ENCODE results near the gene ZFPM1.

Gene ZFPM1

DNA sequence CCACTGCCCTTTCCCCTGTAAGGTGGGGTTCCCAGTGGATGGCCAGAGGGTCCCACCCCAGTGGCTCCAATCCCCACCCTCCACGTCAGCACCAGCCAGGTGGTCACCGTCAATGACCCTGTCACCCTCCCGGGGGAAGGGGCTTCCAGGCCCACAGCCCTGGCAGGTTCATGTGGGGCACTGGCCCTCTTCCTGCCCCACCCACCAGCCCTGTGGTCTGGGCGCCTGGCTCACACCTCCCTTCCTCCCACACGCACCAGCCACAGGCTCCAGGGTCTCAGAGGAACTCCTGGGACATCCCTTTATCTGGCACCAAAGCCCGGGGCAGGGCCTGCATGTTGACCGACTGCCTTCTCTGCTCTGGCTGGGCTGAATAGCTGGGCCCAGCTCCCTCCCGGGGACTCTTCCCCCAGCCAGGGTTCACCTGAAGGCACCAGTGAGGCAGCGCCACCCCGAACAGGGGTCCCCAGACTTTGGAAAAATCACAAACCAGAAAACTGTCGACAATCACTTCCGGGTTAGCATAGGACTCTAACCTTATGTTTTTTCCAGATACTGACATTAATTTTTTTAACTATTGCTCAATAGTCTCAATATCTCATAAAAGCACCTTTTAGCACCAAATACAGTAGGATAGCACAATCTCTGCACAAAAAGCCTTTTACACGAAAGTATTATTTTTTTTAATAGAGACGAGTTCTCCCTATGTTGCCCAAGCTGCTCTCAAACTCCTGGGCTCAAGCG is 95.2 kb downstream of the ZFPM1 start:
- Histone ChIP-seq H3K9me3 (ENCODE audit: control insufficient read depth, insufficient read depth, low read length) (peaks cover 3% of the 10 kb centered on the region), H3K4me1 (ENCODE audit: control insufficient read depth, insufficient read depth, low read length) (no peaks in the 10 kb centered on the region), H3K27me3 (ENCODE audit: control insufficient read depth, insufficient read depth, low read length) (peaks cover 27% of the 10 kb centered on the region), H3K36me3 (ENCODE audit: control insufficient read depth, insufficient read depth, low read length) (no peaks in the 10 kb centered on the region), H3K4me3 (ENCODE audit: low read depth, low read length) (no peak overlapping the region), H3K9ac (ENCODE audit: low read depth, low read length) (no peak overlapping the region)

GRCh38 chr16:88548985-88549384 is 95.9 kb downstream of the ZFPM1 start:
- H3K9ac ChIP-seq (ENCODE audit: low read depth, low read length): no peak overlapping the region
- no peaks in the 10 kb centered on the region for H3K36me3 ChIP-seq (ENCODE audit: control insufficient read depth, insufficient read depth, low read length)
- no peak overlapping the region for H3K4me3 ChIP-seq (ENCODE audit: low read depth, low read length)
- H3K9me3 ChIP-seq (ENCODE audit: control insufficient read depth, insufficient read depth, low read length): no peaks in the 10 kb centered on the region
- H3K27me3 ChIP-seq (ENCODE audit: control insufficient read depth, insufficient read depth, low read length): peaks cover 27% of the 10 kb centered on the region
- H3K4me1 ChIP-seq (ENCODE audit: control insufficient read depth, insufficient read depth, low read length): no peaks in the 10 kb centered on the region

DNA sequence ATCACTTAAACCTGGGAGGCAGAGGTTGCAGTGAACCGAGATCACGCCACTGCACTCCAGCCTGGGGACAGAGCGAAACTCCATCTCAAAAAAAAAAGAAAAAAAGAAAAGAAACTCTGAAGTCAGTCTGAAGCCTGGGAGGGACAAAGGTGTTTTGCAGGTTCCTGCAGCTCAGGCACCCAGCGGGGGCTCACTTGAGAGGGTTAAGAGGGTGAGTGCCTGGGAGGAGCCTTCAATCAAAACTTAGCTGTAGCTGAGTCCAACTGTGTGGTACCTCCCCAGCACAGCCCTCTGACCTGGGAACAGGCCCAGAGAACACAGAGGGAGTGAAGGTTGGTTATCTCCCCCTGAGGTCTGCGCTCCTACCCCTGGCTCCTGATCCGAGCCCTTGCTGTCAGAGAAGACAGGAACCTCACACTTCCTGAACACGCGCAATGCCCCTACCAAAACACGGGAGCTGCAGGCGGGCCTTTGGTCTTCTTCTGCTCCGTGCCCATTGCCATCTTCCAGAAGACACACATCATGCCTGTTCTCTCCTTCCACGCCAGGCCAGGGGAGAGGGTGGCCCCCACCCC is 96.7 kb downstream of the ZFPM1 start:
- Histone ChIP-seq H3K36me3 (ENCODE audit: control insufficient read depth, insufficient read depth, low read length) (no peaks in the 10 kb centered on the region), H3K9ac (ENCODE audit: low read depth, low read length) (no peak overlapping the region), H3K9me3 (ENCODE audit: control insufficient read depth, insufficient read depth, low read length) (no peaks in the 10 kb centered on the region), H3K27me3 (ENCODE audit: control insufficient read depth, insufficient read depth, low read length) (peaks cover 27% of the 10 kb centered on the region), H3K4me3 (ENCODE audit: low read depth, low read length) (no peak overlapping the region), H3K4me1 (ENCODE audit: control insufficient read depth, insufficient read depth, low read length) (no peaks in the 10 kb centered on the region)

DNA sequence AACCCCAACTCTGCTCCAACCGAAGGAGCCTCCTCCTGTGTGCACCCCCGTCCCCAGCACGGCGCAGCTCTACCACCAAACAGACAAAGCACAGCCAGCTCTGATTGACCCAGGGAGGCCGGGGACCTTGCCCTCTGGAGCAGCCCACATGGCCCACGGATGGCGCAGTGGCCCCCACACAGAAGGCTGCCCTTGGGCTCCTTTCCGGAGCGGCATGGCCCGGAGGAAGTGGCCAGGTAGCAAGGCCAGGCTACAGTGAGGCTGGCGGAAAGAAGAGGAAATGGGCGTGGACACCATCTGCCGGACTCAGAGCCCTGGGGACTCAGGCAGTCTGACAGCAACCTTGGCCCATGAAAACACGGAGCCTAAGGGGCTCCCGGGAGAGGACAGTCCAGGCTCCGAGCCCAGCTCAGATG is 97.2 kb downstream of the ZFPM1 start:
- H3K27me3 ChIP-seq (ENCODE audit: control insufficient read depth, insufficient read depth, low read length): peaks cover 27% of the 10 kb centered on the region
- H3K4me3 ChIP-seq (ENCODE audit: low read depth, low read length): no peak overlapping the region
- no peaks in the 10 kb centered on the region for H3K9me3 ChIP-seq (ENCODE audit: control insufficient read depth, insufficient read depth, low read length)
- no peaks in the 10 kb centered on the region for H3K36me3 ChIP-seq (ENCODE audit: control insufficient read depth, insufficient read depth, low read length)
- H3K9ac ChIP-seq (ENCODE audit: low read depth, low read length): no peak overlapping the region
- H3K4me1 ChIP-seq (ENCODE audit: control insufficient read depth, insufficient read depth, low read length): no peaks in the 10 kb centered on the region

DNA sequence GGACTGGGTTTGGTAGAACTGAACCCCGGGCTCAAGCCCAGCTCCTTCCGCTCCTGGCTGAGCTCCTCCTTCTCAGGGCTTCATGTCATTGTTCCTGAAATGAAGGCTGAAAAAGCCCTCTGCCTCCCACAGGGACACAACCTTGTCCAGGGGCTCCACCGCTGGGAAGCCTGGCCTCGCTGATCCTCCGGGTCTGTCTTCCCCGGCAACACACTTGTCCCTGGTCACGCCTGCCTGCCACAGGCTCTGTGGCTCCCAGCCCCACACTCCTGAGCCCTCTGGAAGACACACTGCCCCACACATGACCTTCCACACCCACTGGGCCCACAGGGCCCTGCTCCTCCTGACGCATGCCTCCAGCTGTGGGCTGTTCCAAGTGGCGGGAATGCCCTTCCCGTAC is 99.1 kb downstream of the ZFPM1 start:
- no peak overlapping the region for H3K9ac ChIP-seq (ENCODE audit: low read depth, low read length)
- no peak overlapping the region for H3K4me3 ChIP-seq (ENCODE audit: low read depth, low read length)
- H3K27me3 ChIP-seq (ENCODE audit: control insufficient read depth, insufficient read depth, low read length): peaks cover 14% of the 10 kb centered on the region
- H3K9me3 ChIP-seq (ENCODE audit: control insufficient read depth, insufficient read depth, low read length): no peaks in the 10 kb centered on the region
- no peaks in the 10 kb centered on the region for H3K4me1 ChIP-seq (ENCODE audit: control insufficient read depth, insufficient read depth, low read length)
- no peaks in the 10 kb centered on the region for H3K36me3 ChIP-seq (ENCODE audit: control insufficient read depth, insufficient read depth, low read length)

DNA sequence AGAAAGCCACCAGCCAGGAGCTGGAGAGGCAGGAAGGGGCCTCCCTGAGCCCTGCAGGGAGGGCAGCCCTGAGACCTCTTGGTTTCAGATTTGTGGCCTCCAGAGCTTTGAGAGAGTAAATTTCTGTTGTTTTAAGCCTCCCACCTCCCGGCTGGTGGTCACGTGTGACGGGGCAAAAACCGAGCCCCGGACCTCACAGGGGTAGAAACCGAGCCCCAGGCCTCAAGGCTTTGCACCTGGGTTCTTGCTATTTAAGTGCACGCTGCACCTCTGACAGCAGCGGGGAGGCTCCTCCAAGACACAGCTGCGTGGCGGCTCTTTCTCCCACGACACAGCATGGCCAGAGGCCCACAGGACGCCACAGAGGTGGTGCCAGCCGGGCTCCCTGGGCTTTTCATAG is 99.7 kb downstream of the ZFPM1 start:
- no peaks in the 10 kb centered on the region for H3K36me3 ChIP-seq (ENCODE audit: control insufficient read depth, insufficient read depth, low read length)
- H3K4me3 ChIP-seq (ENCODE audit: low read depth, low read length): no peak overlapping the region
- H3K9me3 ChIP-seq (ENCODE audit: control insufficient read depth, insufficient read depth, low read length): no peaks in the 10 kb centered on the region
- peaks cover 12% of the 10 kb centered on the region for H3K27me3 ChIP-seq (ENCODE audit: control insufficient read depth, insufficient read depth, low read length)
- H3K9ac ChIP-seq (ENCODE audit: low read depth, low read length): no peak overlapping the region
- no peaks in the 10 kb centered on the region for H3K4me1 ChIP-seq (ENCODE audit: control insufficient read depth, insufficient read depth, low read length)

GRCh38 chr16:88553739-88554138 is 100.7 kb downstream of the ZFPM1 start:
- Histone ChIP-seq H3K4me1 (ENCODE audit: control insufficient read depth, insufficient read depth, low read length) (no peaks in the 10 kb centered on the region), H3K9ac (ENCODE audit: low read depth, low read length) (no peak overlapping the region), H3K9me3 (ENCODE audit: control insufficient read depth, insufficient read depth, low read length) (no peaks in the 10 kb centered on the region), H3K4me3 (ENCODE audit: low read depth, low read length) (no peak overlapping the region), H3K36me3 (ENCODE audit: control insufficient read depth, insufficient read depth, low read length) (no peaks in the 10 kb centered on the region), H3K27me3 (ENCODE audit: control insufficient read depth, insufficient read depth, low read length) (peaks cover 5% of the 10 kb centered on the region)

DNA sequence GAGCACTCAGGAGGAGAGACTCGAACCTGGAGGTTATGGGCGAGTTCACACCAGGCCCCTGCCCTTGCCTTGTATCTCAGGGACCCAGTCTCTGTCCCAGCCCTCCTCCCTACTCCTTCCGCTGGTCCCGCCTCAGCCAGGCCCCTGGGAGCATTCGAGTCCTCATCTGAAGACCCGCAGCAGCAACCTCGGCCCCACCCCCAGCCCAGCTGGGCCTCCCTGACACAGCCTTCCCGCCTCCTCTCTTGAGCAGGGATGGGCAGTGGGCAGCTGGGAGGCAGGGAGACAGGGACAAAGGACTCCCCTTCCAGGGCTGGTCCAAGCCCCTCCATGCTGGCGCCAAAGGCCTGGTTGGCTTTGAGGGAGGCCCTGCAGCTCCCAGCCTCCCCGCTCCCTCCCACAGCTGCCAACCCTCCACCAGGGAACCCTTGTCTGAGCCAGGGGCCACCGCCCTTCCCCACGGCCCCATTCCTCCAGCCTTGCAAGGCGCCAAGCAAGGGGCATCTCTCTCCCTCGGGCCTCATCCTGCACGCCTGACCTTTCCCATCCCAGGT is 101.7 kb downstream of the ZFPM1 start:
- H3K27me3 ChIP-seq (ENCODE audit: control insufficient read depth, insufficient read depth, low read length): no peaks in the 10 kb centered on the region
- no peak overlapping the region for H3K4me3 ChIP-seq (ENCODE audit: low read depth, low read length)
- H3K4me1 ChIP-seq (ENCODE audit: control insufficient read depth, insufficient read depth, low read length): no peaks in the 10 kb centered on the region

DNA sequence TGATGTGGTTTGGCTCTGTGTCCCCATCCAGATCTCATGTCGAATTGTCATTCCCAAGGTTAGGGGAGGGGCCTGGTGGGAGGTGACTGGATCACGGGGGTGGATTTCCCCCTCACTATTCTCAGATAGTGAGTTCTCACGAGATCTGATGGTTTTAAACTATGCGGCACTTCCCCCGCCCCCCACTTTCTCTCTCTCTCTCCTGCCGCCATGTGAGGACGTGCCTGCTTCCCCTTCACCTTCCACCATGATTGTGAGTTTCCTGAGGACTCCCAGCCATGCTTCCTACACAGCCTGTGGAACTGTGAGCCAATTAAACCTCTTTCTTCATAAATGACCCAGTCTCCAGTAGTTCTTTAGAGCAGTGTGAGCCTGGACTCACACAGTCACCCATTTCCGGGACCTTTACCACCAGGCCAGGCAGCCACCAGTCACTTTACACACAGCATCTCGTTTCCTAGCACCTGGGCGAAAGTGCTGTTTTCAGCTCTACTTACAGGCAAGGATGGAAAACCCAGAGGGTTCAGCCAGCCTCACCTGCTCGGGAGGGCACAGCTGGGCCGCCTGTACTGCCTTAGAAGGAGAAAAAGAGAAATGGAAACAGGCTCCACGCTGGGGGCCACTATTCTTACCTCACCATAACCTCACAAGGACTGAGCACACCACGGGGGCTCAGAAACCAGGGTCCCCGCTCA is 103.4 kb downstream of the ZFPM1 start:
- no peaks in the 10 kb centered on the region for H3K9me3 ChIP-seq (ENCODE audit: control insufficient read depth, insufficient read depth, low read length)
- H3K27me3 ChIP-seq (ENCODE audit: control insufficient read depth, insufficient read depth, low read length): no peaks in the 10 kb centered on the region
- H3K36me3 ChIP-seq (ENCODE audit: control insufficient read depth, insufficient read depth, low read length): no peaks in the 10 kb centered on the region
- no peaks in the 10 kb centered on the region for H3K4me1 ChIP-seq (ENCODE audit: control insufficient read depth, insufficient read depth, low read length)
- no peak overlapping the region for H3K9ac ChIP-seq (ENCODE audit: low read depth, low read length)
- no peak overlapping the region for H3K4me3 ChIP-seq (ENCODE audit: low read depth, low read length)

More for the DNA sequence above, 101.7 kb downstream of the ZFPM1 start:
- H3K9me3 ChIP-seq (ENCODE audit: control insufficient read depth, insufficient read depth, low read length): no peaks in the 10 kb centered on the region
- H3K36me3 ChIP-seq (ENCODE audit: control insufficient read depth, insufficient read depth, low read length): no peaks in the 10 kb centered on the region
- H3K9ac ChIP-seq (ENCODE audit: low read depth, low read length): no peak overlapping the region

- no peak overlapping the region for H3K4me3 ChIP-seq (ENCODE audit: low read depth, low read length)
- H3K9me3 ChIP-seq (ENCODE audit: control insufficient read depth, insufficient read depth, low read length): no peaks in the 10 kb centered on the region
- no peaks in the 10 kb centered on the region for H3K36me3 ChIP-seq (ENCODE audit: control insufficient read depth, insufficient read depth, low read length)
- no peaks in the 10 kb centered on the region for H3K4me1 ChIP-seq (ENCODE audit: control insufficient read depth, insufficient read depth, low read length)
- no peak overlapping the region for H3K9ac ChIP-seq (ENCODE audit: low read depth, low read length)
- H3K27me3 ChIP-seq (ENCODE audit: control insufficient read depth, insufficient read depth, low read length): no peaks in the 10 kb centered on the region
Measured at GRCh38 chr16:88558457-88559442, 105.7 kb downstream of the ZFPM1 start.
